Measurements from ENCODE around the gene TMEM59L.

Gene TMEM59L

GRCh38 chr19:18606281-18607225, 6.1 kb upstream of the TMEM59L start, which contains the start of gene CRLF1:
TSS of gene CRLF1 (minus strand) at chr19:18606799. CDS start at chr19:18606656, 143 bp downstream.
- in situ Hi-C loops (cut with HindIII; ENCODE audit: low pct_ligation_motif_present, low sequenced_read_pairs): no loop called here
- TF ChIP-seq CTCF (IDR thresholded peaks at IDR 0.05; ENCODE audit: low read depth, low read length, missing control alignments): no peak
- Histone ChIP-seq H3K36me3 (replicated peaks) (no peaks in the 10 kb centered on the region), H3K27ac (no peak within 1 kb of the TSS), H3K27me3 (replicated peaks) (peaks cover 73% of the 10 kb centered on the region), H3K4me3 (ENCODE audit: low read depth, low read length) (peak within 1 kb of the TSS; percentile 32)
- DNase-seq: no peak

GRCh38 chr19:18607226-18608101, 5.2 kb upstream of the TMEM59L start:
- H3K4me3 ChIP-seq (ENCODE audit: low read depth, low read length): no peak overlapping the region
- no peak for DNase-seq
- TF ChIP-seq CTCF (IDR thresholded peaks at IDR 0.05; ENCODE audit: low read depth, low read length, missing control alignments): no peak
- H3K27ac ChIP-seq: no peak overlapping the region
- in situ Hi-C loops (cut with HindIII; ENCODE audit: low pct_ligation_motif_present, low sequenced_read_pairs): no loop called here
- H3K27me3 ChIP-seq (replicated peaks): peaks cover 82% of the 10 kb centered on the region
- H3K36me3 ChIP-seq (replicated peaks): no peaks in the 10 kb centered on the region

GRCh38 chr19:18608102-18608804, 4.4 kb upstream of the TMEM59L start:
- H3K4me3 ChIP-seq (ENCODE audit: low read depth, low read length): no peak overlapping the region
- H3K36me3 ChIP-seq (replicated peaks): no peaks in the 10 kb centered on the region

GRCh38 chr19:18608805-18609716, 3.6 kb upstream of the TMEM59L start:
- Histone ChIP-seq H3K27ac (no peak overlapping the region), H3K4me3 (ENCODE audit: low read depth, low read length) (no peak overlapping the region), H3K36me3 (replicated peaks) (no peaks in the 10 kb centered on the region), H3K27me3 (replicated peaks) (peaks cover 90% of the 10 kb centered on the region)
- TF ChIP-seq CTCF (IDR thresholded peaks at IDR 0.05; ENCODE audit: low read depth, low read length, missing control alignments): no peak
- in situ Hi-C loops (cut with HindIII; ENCODE audit: low pct_ligation_motif_present, low sequenced_read_pairs): no loop called here
- no peak for DNase-seq

More at GRCh38 chr19:18608102-18608804, 4.4 kb upstream of the TMEM59L start:
- Histone ChIP-seq H3K27ac (no peak overlapping the region), H3K27me3 (replicated peaks) (peaks cover 90% of the 10 kb centered on the region)
- in situ Hi-C loops (cut with HindIII; ENCODE audit: low pct_ligation_motif_present, low sequenced_read_pairs): no loop called here
- no peak for TF ChIP-seq CTCF (IDR thresholded peaks at IDR 0.05; ENCODE audit: low read depth, low read length, missing control alignments)
- no peak for DNase-seq

- no peak overlapping the region for H3K4me3 ChIP-seq (ENCODE audit: low read depth, low read length)
- H3K27ac ChIP-seq: no peak overlapping the region
- DNase-seq: no peak
- peaks cover 90% of the 10 kb centered on the region for H3K27me3 ChIP-seq (replicated peaks)
- no peak for TF ChIP-seq CTCF (IDR thresholded peaks at IDR 0.05; ENCODE audit: low read depth, low read length, missing control alignments)
- no peaks in the 10 kb centered on the region for H3K36me3 ChIP-seq (replicated peaks)
- in situ Hi-C loops (cut with HindIII; ENCODE audit: low pct_ligation_motif_present, low sequenced_read_pairs): no loop called here
Observed at GRCh38 chr19:18609717-18610051, 3.0 kb upstream of the TMEM59L start.
